IMR-90 (cell line): ENCODE results near the gene NOXA1. TPM values are rescaled to one million over a fixed set of nuclear protein-coding genes. Genes with fewer than 3 reads are reported as not detected.

Experiments used
- ATAC-seq: fragments of 200-7000 bp; cut with Tn5 transposase; 2 replicates; pipeline ENCODE4 v1.9.1; 2020; ENCODE audit warnings: low read depth, mild to moderate bottlenecking, moderate library complexity
- BruUV-seq: library from RNA; stranded (reverse); fragments of 400-500 nt; replicated peaks from 2 replicates; lab custom pipeline; 2021; lab: Mats Ljungman, UMichigan
- CTCF ChIA-PET: fragments of 300-600 bp; formaldehyde crosslinking; extraction: SDS; loops from one replicate; lab custom pipeline; 2021; ENCODE audit warnings: antibody characterized with exemption; lab: Yijun Ruan, JAX
- POLR2A ChIA-PET: fragments of 300-600 bp; sonication (Branson Sonifier 250); formaldehyde crosslinking; loops from one replicate; lab custom pipeline; 2022; ENCODE audit warnings: antibody characterized with exemption; ENCODE audit not compliant: unreplicated experiment; lab: Charles Lee
- DNase-seq: peaks from one replicate; pipeline ENCODE4 v3.0.0; 2013
- H2AFZ ChIP-seq: replicated peaks from 2 replicates; pipeline ENCODE3; 2013; ENCODE audit warnings: low read length, mild to moderate bottlenecking; ENCODE audit not compliant: poor library complexity
- H2AK5ac ChIP-seq: 2 replicates; pipeline ENCODE4 v1.6.1; 2013; ENCODE audit warnings: low read depth, low read length, inconsistent platforms
- H2AK9ac ChIP-seq: replicated peaks from 2 replicates; pipeline ENCODE3; 2013; ENCODE audit warnings: mild to moderate bottlenecking, low read depth, low read length, moderate library complexity; ENCODE audit not compliant: poor library complexity
- H2BK120ac ChIP-seq: 2 replicates; pipeline ENCODE4 v1.6.1; 2013; ENCODE audit warnings: low read depth, low read length, inconsistent platforms
- H2BK15ac ChIP-seq: 3 replicates; pipeline ENCODE4 v1.6.1; 2013; ENCODE audit warnings: low read depth, low read length, inconsistent platforms
- H2BK20ac ChIP-seq: 2 replicates; pipeline ENCODE4 v1.6.1; 2013; ENCODE audit warnings: low read depth, mild to moderate bottlenecking, inconsistent platforms, low read length, moderate library complexity
- H2BK5ac ChIP-seq: 2 replicates; pipeline ENCODE4 v1.6.1; 2013; ENCODE audit warnings: mild to moderate bottlenecking, low read depth, low read length, inconsistent platforms; ENCODE audit not compliant: poor library complexity, severe bottlenecking
- H3K14ac ChIP-seq: replicated peaks from 2 replicates; pipeline ENCODE4 v1.6.1; 2013; ENCODE audit warnings: low read depth, low read length, inconsistent platforms
- H3K18ac ChIP-seq: 2 replicates; pipeline ENCODE4 v1.6.1; 2013; ENCODE audit warnings: low read depth, low read length, control low read depth
- H3K23ac ChIP-seq: 2 replicates; pipeline ENCODE4 v1.6.1; 2013; ENCODE audit warnings: low read depth, low read length, inconsistent platforms
- H3K27ac ChIP-seq: 2 replicates; pipeline ENCODE4 v1.5.1; 2013; ENCODE audit warnings: mild to moderate bottlenecking, control low read depth, low read length; ENCODE audit not compliant: insufficient read depth
- H3K27me3 ChIP-seq: 2 replicates; pipeline ENCODE4 v1.6.1; 2013; ENCODE audit warnings: low read length; ENCODE audit not compliant: control insufficient read depth, insufficient read depth
- H3K36me3 ChIP-seq: 2 replicates; pipeline ENCODE4 v1.6.1; 2013; ENCODE audit warnings: low read length, mixed read lengths; ENCODE audit not compliant: control insufficient read depth, insufficient read depth
- H3K4ac ChIP-seq: 2 replicates; pipeline ENCODE4 v1.6.1; 2013; ENCODE audit warnings: low read depth, low read length, inconsistent platforms
- H3K4me1 ChIP-seq: 2 replicates; pipeline ENCODE4 v1.6.1; 2013; ENCODE audit warnings: low read length, mixed read lengths; ENCODE audit not compliant: control insufficient read depth, insufficient read depth
- H3K4me2 ChIP-seq: 2 replicates; pipeline ENCODE4 v1.6.1; 2013; ENCODE audit warnings: low read depth, mild to moderate bottlenecking, control low read depth, low read length, moderate library complexity
- H3K4me3 ChIP-seq: 2 replicates; pipeline ENCODE4 v1.5.1; 2013; ENCODE audit warnings: low read depth, mild to moderate bottlenecking, control low read depth, low read length, moderate library complexity; ENCODE audit not compliant: insufficient read depth
- H3K56ac ChIP-seq: 2 replicates; pipeline ENCODE4 v1.6.1; 2013; ENCODE audit warnings: low read length, inconsistent platforms; ENCODE audit not compliant: insufficient read depth; ENCODE audit errors: extremely low read depth
- H3K79me1 ChIP-seq, 2 experiments: 2 replicates each; pipeline ENCODE4 v1.6.1; 2013; ENCODE audit warnings: low read length in 2 of 2, inconsistent platforms in 1 of 2, low read depth in 1 of 2
- H3K9ac ChIP-seq: 2 replicates; pipeline ENCODE4 v1.6.1; 2013; ENCODE audit warnings: low read depth, low read length, control low read depth
- H3K9me1 ChIP-seq: 2 replicates; pipeline ENCODE4 v1.6.1; 2013; ENCODE audit warnings: low read length, inconsistent platforms; ENCODE audit not compliant: insufficient read depth
- H3K9me3 ChIP-seq: 2 replicates; pipeline ENCODE4 v1.6.1; 2013; ENCODE audit warnings: low read length; ENCODE audit not compliant: control insufficient read depth, insufficient read depth
- H4K20me1 ChIP-seq: 2 replicates; pipeline ENCODE4 v1.6.1; 2013; ENCODE audit warnings: low read length, inconsistent platforms; ENCODE audit not compliant: insufficient read depth
- H4K5ac ChIP-seq: 2 replicates; pipeline ENCODE4 v1.6.1; 2013; ENCODE audit warnings: mild to moderate bottlenecking, low read depth, low read length, control low read depth
- H4K8ac ChIP-seq, 2 experiments: 2 replicates each; pipeline ENCODE4 v1.6.1; 2013; ENCODE audit warnings: low read depth in 2 of 2, low read length in 2 of 2, control low read depth in 1 of 2, inconsistent platforms in 1 of 2
- H4K91ac ChIP-seq: 2 replicates; pipeline ENCODE4 v1.6.1; 2013; ENCODE audit warnings: low read depth, low read length, inconsistent platforms; ENCODE audit not compliant: insufficient read depth
- BHLHE40 ChIP-seq: fragments of 150-350 bp; IDR thresholded peaks from 2 replicates; pipeline ENCODE4 v1.6.1; 2016; ENCODE audit warnings: mild to moderate bottlenecking, low read depth, low read length
- CHD1 ChIP-seq: IDR thresholded peaks from 2 replicates; pipeline ENCODE4 v1.6.1; 2012; ENCODE audit warnings: low read depth, low read length, improper control_type of control experiment
- MAFK ChIP-seq: IDR thresholded peaks from 2 replicates; pipeline ENCODE4 v1.6.1; 2012; ENCODE audit warnings: low read depth, low read length, improper control_type of control experiment
- MAZ ChIP-seq: IDR thresholded peaks from 2 replicates; pipeline ENCODE4 v1.6.1; 2012; ENCODE audit warnings: low read depth, mild to moderate bottlenecking, low read length, improper control_type of control experiment, moderate library complexity, borderline replicate concordance
- RAD21 ChIP-seq: IDR thresholded peaks from 2 replicates; pipeline ENCODE4 v1.6.1; 2012; ENCODE audit warnings: low read length, improper control_type of control experiment
- RFX5 ChIP-seq: IDR thresholded peaks from 2 replicates; pipeline ENCODE4 v1.8.0; 2012; ENCODE audit warnings: low read depth, mild to moderate bottlenecking, low read length, moderate library complexity
- SMC3 ChIP-seq: fragments of 150-350 bp; IDR thresholded peaks from 2 replicates; pipeline ENCODE4 v1.6.1; 2016; ENCODE audit warnings: low read depth, mild to moderate bottlenecking, antibody characterized with exemption, low read length, moderate library complexity
- USF2 ChIP-seq: fragments of 150-350 bp; IDR thresholded peaks from 2 replicates; pipeline ENCODE4 v1.6.1; 2017; ENCODE audit warnings: mild to moderate bottlenecking, antibody characterized with exemption, low read length, low read depth
- WGBS, 2 experiments: methylation state at CpG; one replicate each; pipeline versions ENCODE4 v1.1.5 to v1.1.7; 2013; ENCODE audit warnings: missing lambda C conversion rate in 2 of 2; ENCODE audit not compliant: insufficient read length in 1 of 2; ENCODE audit errors: extremely low coverage in 2 of 2; 5-methylcytosine and 5-hydroxymethylcytosine counted together
- dilution Hi-C: fragments of 300-500 bp; cut with HindIII; formaldehyde crosslinking; loops from one replicate; pipeline ENCODE4 v1.14.3; 2018; ENCODE audit warnings: low sequenced_read_pairs; ENCODE audit not compliant: unreplicated experiment
- in situ Hi-C: fragments of 300-500 bp; cut with MboI; formaldehyde crosslinking; loops from 3 replicates; pipeline ENCODE4 v1.14.3; 2019; ENCODE audit warnings: low sequenced_read_pairs, inconsistent platforms, mixed read lengths
- intact Hi-C: fragments of 100-400 bp; cut with micrococcal nuclease; formaldehyde crosslinking; loops from 2 replicates; pipeline ENCODE4 v1.10.0; 2022
- polyA plus RNA-seq, 3 experiments: library from polyadenylated mRNA; depleted of rRNA; stranded (reverse); fragments of >200 nt; gene quantifications; 2 replicates each; pipeline ENCODE4 v1.2.3, GENCODE V29; 2012; ENCODE audit warnings: low replicate concordance in 1 of 3
- total RNA-seq: library from RNA; depleted of rRNA; stranded (reverse); fragments of >200 nt; gene quantifications from 2 replicates; pipeline ENCODE4 v1.2.3, GENCODE V29; 2012

The NOXA1 gene
- total and polyA plus RNA-seq, 2 of the 4 experiments (the other 2 are of a cell fraction): 0.17 TPM; not detected in 1

GRCh38 chr9:137432687-137433348, 9.6 kb downstream of the NOXA1 start:
- WGBS, 2 experiments: 83% methylated on average over 2 of the region's 20 CpGs; no CpG with 5 or more reads in 1 of the 2 experiments
- H2BK15ac ChIP-seq: no peak overlapping the region
- no peaks in the 10 kb centered on the region for H4K20me1 ChIP-seq
- no peak overlapping the region for H4K5ac ChIP-seq
- H4K91ac ChIP-seq: no peak overlapping the region
- ChIA-PET CTCF (no interaction called here), POLR2A (no interaction called here)
- no peak for TF ChIP-seq CHD1
- no peak for TF ChIP-seq MAFK
- TF ChIP-seq SMC3: no peak
- TF ChIP-seq RAD21: no peak
- no peak for TF ChIP-seq RFX5
- TF ChIP-seq BHLHE40: no peak
- no peak for TF ChIP-seq MAZ
- no peak for TF ChIP-seq USF2
- peak overlapping the region; percentile 23 for H2AFZ ChIP-seq
- no peaks in the 10 kb centered on the region for H3K79me1 ChIP-seq
- no peak overlapping the region for H3K4ac ChIP-seq
- H3K4me2 ChIP-seq: no peak overlapping the region
- H2AK9ac ChIP-seq: no peak overlapping the region
- H3K23ac ChIP-seq: no peak overlapping the region
- no peaks in the 10 kb centered on the region for H3K36me3 ChIP-seq
- peaks cover 5% of the 10 kb centered on the region for H3K4me1 ChIP-seq
- H2BK5ac ChIP-seq: no peak overlapping the region
- no peaks in the 10 kb centered on the region for H3K9me3 ChIP-seq
- no peak overlapping the region for H2BK120ac ChIP-seq
- intact Hi-C loops (no loop called here), dilution Hi-C loops (no loop called here), in situ Hi-C loops (no loop called here)
- no peak overlapping the region for H3K9ac ChIP-seq
- no peaks in the 10 kb centered on the region for H3K27me3 ChIP-seq
- no peak overlapping the region for H3K56ac ChIP-seq
- no peak overlapping the region for H2BK20ac ChIP-seq
- no peak for DNase-seq
- H3K27ac ChIP-seq: no peak overlapping the region
- no peak overlapping the region for H3K4me3 ChIP-seq
- no TSS peak for BruUV-seq
- no peak overlapping the region for H3K14ac ChIP-seq
- no peaks in the 10 kb centered on the region for H3K9me1 ChIP-seq
- H3K18ac ChIP-seq: no peak overlapping the region
- H2AK5ac ChIP-seq: no peak overlapping the region
- H4K8ac ChIP-seq: no peak overlapping the region
- no peak for ATAC-seq
